IPS DF 4.7 (cell line): ENCODE data around the gene SCML1.
A peak's percentile ranks its signal among the peaks of the same experiment; 100 is the strongest.

ENCODE experiments used
- DNase-seq: peaks from one replicate; pipeline ENCODE4 v3.0.0-alpha.2; 2013; ENCODE audit warnings: low spot score; ENCODE audit errors: extremely low read depth

SCML1 gene, protein sequence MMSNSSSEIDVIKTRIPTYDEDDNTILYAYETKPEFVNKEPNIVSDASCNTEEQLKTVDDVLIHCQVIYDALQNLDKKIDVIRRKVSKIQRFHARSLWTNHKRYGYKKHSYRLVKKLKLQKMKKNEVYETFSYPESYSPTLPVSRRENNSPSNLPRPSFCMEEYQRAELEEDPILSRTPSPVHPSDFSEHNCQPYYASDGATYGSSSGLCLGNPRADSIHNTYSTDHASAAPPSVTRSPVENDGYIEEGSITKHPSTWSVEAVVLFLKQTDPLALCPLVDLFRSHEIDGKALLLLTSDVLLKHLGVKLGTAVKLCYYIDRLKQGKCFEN

DNA sequence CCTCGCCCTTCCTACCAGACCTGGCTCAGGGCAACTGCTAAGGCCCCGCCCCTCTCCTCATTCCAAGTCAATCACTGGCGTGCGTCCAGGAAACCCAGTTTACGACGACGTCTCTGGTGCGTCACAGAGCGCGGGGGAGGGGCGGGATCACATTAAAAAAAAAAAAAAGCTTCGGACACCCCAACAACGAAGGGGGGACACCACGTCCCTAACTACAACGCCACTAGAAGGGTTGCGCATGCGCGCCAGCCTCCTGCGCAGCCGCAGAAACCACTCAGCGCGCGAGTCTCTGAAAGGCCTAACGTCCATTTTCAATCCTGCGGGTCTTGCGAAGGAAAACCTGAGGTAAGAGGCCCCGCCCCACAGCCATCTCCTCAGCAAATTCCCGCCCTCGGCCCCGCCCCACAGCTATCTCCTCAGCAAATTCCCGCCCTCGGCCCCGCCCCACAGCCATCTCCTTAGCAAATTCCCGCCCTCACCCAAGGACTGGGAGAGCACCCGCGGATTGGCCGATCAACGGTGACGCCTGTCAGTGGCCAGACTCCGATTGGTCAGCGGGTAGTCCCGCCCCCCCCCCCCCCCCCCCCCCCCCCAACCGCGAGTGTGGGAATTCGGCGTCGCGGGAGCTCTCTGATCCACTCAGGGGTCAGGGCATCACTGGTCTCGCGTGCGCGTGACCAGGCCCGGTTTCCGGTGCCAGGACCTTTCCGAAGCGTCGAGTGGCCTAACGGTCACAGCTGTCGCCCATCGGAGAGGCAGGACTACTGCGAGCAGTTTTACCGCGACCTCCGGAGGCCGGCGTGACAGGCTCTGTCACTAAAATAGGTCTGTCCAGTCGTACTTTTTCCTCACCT, at the start of gene SCML1:
SCML1 (plus strand) TSS at position 638 of the 854 bp plus-strand sequence. CDS start 6,694 bp downstream, outside the sequence.
- DNase-seq: peak; percentile 49

DNA sequence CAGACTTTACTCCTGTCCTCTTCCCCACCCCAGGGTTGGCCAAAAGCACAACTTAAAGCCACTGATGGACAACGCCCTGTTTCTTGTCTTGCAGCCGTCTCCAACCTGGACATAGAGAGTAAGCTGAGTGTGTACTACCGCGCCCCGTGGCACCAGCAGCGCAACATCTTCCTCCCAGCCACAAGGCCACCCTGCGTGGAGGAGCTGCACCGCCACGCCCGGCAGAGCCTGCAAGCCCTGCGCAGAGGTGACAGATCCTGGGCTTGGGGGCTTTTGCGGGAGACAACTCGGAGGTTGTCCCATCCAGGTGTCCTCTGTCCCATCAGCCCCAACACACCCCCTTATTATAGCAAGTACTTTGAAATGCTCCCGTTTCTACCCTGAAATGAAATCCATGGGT, 49.6 kb upstream of the SCML1 start:
- DNase-seq: no peak

DNA sequence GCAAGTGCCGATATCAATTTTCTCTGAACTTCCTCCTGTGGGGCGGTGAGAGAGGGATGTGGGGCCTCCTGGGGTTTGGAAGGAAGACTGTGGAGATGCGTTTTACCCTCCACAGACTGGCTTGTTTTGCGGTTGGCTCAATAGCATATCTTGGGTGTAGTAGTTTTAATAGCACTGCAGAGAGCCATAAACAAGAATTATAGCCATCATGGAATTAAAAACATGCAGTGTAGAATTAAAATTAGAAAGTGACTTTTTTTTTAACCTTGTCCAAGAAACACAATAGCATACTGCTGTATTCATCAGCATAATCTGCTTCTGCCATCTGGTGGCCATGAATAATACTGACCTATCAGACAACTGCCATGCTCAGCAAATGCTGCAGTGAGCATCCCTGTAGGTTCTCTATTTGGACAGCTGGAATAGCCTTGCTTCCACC, 47.3 kb upstream of the SCML1 start:
- no peak for DNase-seq

DNA sequence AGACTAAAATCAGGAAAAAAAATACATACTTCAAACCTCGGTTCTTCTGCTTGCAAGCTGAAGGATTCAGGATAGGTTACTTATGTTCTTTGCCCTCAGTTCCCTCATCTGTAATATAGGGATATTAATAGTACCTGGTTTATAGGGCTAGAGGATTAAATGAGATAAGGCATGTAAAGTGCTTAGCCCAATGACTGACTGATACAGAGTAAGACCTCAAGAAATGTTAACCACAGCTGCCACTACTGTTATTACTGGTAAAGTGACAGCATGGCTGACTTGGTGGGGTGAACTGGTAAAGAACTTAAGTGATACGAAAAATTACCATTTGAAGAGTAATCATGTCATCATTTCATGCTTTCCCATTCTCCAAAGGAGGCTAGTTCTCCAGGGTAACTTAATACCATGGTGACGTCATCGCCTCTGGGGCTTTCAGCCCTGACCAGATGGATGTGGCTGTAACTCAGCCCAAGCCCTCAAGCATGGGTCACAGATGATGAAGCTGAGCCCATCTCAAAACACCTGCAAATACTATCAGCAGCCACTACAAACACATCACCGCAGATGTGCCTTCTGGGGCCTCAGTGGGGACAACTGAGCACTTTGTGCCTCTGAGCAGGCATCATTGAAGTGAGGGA, 44.5 kb upstream of the SCML1 start:
- DNase-seq: no peak

DNA sequence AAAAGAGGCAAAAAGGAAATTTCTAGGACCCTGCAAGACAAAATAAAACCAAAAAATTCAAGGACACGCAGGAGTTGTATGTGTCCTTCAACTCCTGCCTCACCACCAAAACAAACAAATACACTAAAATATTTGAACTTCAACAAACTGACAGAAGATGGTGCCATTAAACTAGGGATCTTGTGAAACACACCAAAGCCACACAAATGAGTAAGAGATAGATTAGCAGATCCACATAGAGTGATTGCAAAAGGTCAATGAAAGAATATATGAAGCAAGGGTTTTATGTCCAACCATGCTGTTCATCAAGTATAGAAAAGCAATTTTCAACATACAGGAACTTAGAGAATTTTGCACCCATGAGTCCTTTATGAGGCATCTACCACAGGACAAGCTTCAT, 40.1 kb upstream of the SCML1 start:
- no peak for DNase-seq

DNA sequence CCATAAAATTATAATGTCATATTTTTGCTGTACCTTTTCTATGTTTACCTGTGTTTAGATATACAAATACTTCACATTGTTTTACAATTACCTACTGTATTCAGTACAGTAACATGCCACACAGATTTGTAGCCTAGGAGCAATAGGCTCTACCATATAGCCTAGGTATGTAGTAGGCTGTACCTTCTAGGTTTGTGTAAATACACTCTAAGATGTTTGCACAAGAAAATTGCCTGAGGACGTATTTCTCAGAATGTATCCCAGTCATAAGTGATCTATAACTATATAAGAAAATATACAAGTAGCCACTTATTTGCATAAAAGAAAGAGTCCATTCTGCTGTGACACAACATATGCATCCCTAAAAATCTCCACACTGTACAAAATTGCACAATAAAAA, 36.3 kb upstream of the SCML1 start:
- DNase-seq: no peak

DNA sequence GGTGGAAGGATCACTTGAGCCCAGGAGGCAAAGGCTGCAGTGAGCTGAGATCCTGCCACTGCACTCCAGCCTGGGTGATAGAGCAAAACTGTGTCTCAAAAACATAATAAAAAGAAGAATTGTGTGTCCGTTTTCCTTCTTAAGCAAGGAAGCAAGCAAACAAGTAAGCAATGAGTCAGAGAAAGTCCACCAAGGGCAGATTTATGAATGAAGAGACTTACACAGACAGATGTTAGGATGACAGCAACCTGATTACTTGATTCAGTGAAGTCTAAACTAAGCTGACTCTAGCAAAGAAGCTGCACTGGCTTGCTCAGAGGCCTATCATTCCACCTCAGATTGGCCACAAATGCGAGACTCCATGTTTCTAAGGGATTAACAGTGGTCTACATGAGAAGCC, 34.1 kb upstream of the SCML1 start:
- DNase-seq: no peak

DNA sequence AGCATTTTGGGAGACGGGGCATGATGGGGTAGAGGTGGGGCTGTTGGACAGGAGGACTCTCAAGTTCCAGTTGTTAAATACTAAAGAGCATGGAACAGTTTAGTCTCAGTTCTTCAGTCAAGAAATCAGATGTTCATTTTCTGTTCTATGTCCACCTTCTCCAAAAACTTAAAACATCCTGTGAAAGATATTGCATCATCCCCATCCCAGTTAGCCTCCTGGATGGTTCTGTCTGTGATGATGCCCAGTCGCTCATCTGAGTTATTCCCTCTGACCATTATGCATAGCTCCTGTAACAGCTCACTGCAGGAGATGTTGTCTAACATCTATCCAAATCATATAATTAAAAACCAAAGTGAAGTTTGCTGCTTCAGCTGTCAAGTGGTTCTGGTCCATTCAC, 32.1 kb upstream of the SCML1 start:
- no peak for DNase-seq

DNA sequence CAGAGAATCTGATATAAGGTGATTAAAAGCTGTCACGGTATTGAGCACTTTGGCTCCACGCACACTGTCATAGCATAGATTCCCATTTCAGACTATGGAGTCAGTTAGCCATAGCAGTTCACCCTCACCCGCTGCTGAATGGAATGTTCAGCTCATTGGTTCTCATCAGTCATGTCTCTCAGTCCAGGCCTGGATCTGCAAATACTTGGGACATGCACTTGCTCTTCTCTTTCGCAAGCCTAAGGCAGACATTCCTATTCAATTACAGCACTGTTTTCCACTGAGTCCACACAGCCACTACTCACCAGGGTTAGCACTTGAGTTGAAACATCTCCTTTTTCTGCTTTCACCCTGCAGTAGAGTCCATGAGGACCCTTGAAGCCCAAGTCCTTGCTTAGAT, 30.6 kb upstream of the SCML1 start:
- DNase-seq: no peak

DNA sequence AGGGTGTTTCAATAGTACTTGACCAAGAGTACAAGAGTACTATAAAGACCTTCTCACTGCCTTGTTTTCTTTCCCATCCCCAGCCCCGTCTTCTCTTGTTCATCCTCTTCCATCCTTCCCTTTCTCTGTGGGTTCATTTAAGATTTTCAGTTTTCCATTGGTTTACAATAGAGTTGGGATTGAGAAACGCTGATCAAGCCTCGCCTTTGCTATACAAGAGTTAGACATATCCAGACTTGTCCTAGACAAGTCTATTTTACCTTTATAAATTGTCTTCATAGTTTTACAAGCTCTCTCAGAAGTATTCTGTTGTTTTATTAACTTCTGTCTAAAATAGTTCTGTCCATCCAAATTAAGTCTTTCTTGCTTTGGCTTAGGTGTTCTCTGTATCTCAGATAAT, 29.6 kb upstream of the SCML1 start:
- DNase-seq: no peak

DNA sequence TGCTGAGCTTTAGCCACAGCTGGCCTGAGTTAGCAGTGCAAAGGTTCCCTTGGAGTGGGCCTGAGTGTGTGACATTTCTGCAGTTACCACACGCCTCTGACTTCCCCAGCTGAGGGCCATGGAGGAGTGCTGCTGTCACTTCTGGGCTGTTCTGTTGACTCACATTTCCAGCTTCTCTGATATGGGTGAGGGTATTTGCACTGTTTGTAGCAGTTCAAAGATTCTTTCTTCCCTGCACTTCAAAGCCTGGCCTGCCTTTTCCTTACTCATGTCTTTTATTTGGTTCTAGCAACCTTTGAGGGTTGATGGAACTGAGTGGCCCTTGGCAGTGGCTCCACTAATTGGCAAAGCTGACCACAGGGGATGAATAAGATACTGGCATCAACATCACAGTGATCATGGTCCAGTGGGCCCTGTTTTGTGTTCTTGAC, 26.4 kb upstream of the SCML1 start:
- DNase-seq: no peak

DNA sequence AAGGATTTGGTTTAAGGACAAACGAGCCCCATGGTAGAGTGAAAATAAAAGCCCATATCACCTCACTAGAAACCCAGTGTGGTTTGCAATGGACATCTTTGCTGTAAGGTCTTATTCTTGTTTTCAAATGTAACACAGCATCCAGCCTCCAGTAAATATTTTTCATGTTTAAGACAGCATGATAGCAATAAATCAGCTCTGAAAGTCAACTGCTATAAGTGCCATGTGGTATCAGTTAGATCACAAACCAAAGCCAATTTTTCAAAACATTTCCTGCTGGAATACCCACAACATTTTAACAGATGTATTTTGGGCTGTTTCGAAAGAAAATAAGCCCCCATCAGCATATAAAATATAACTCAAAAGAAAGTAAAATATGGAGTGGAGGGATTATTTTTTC, 24.0 kb upstream of the SCML1 start:
- no peak for DNase-seq

DNA sequence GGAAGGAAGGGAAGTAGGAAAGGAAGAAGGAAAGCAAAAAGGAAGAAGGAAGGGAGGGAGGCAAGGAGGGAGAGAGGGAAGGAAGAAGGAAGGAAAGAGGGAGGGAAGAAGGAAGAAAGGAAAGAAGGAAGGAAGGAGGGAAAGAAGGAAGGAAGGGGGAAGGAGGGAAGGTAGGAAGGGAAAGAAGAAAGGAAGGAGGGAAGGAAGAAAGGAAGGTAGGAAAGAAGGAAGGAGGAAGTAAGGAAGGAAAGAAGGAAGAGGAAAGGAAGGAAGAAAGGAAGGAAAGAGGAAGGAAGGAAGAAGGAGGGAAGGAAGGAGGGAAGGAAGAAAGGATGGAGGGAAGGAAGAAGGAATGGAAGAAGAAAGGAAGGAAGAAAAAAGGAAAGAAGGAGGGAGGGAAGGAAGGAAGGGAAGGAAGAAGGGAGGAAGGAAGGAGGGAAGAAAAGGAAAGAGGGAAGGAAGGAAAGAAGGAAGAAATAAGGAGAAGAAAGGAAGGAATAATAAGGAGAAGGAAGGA, 18.6 kb upstream of the SCML1 start:
- DNase-seq: no peak

DNA sequence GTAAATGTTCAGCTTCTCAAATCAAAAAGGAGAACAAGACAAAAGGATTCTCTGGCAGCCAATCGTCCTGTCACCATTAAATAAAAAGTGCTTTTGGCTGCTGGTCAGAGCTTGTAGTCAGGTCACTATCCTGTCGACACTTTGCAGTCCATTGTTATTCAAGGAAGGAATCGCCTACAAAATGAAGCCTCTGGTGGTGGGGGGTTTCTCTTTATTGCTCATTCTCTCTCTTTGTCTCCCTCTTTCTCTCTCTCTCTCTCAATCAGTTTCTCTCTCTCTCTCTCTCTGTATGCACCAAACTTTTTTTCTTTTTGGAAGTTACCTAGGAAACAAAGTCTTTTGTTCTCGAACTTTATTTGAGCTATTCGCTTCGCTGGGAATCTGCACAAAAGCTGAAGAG, 17.6 kb upstream of the SCML1 start:
- DNase-seq: no peak

DNA sequence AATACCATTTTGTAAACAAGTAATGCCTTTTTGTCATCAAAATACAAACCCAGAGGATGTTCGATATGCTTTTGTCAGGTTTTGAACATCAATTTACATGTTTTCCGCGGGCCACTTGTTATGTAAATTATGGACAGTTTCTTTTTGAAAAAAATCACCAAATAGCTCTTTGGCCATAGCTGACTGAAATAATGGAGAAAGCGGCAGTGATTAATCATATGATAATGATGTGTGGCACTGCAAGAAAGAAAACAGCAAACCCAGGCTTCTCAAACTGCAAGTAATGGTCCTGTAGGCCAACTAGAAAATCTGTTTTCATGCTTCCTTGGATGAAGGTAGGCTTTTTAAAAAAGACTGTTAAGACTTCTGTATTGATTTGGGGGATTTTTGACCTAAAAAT, 15.6 kb upstream of the SCML1 start:
- no peak for DNase-seq

DNA sequence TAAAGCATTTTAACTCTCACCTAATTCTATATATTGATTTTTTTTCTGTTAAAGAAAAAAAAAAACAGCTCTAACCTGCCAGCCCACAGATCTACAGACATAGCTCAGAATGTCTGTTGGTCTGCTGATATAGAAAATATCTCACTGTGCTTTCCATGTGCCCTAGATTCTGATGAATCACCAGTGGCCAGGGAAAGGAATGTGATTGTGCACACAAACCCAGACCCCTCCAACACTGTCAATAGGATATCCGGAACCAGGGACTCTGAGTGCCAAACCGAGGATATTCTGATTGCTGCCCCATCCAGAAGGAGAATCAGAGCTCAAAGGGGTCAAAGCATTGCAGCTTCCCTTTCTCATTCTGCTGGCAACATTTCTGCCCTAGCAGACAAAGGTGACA, 12.1 kb upstream of the SCML1 start:
- no peak for DNase-seq

DNA sequence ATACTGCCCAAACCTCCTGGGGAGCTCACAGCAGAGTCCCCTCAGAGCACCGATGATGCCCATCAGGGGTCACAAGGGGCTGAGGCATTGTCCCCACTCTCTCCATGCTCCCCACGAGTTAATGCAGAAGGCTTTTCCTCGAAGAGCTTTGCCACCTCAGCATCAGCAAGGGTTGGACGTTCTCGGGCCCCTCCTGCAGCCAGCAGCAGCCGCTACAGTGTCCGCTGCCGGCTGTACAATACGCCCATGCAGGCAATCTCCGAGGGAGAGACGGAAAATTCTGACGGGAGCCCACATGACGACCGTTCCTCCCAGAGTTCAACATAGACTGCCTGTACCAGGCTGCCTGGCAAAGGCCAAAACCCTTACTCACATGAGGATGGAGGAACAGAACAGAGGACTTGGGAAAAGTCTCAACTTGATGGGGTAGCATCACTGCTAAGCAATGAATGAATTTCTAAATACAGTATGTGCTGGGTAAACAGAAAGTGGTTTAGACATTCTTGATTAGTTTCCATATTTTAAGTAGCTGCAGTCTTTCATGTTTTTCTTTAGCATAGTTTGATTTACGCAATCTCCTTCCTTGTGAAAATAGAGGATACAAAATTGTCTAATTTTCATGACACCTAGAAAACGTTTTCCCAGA, 5.0 kb upstream of the SCML1 start:
- DNase-seq: no peak

DNA sequence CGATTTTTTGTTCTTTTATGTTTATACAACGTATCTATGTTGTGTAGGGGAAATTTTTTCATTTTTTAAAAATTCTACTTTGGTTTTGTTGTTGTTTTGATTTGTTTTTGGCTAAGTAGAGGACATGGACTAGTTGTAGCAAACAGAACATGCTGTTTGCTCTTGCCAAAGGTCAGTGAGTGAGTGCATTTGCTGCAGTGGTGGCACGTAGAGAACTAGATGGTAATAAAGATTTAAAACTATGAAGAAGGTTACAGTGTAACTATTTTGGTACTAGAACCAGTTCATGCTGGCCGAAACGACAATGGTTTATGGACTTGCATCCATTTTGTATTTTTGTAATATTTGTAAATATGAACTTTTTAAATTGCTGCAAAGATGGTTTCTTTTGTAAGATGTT, 1.9 kb upstream of the SCML1 start:
- no peak for DNase-seq

DNA sequence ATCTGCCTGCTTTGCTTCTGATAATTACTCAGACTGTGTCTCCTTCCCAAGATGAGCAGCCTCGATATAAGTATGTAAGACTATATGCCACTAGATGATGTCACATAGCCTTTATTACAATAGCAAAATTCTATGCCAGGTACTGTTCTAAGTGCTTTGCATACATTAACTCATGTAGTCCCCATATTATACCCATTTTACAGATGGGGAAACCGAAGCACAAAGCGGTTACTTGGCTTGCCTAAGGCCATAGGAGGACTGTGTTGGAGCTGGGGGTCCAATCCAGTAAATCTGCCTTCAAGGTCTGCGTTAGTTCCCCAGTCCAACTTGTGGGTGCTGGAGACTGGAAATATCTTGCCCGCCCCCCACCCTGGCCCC, 826 bp upstream of the SCML1 start:
- DNase-seq: no peak

DNA sequence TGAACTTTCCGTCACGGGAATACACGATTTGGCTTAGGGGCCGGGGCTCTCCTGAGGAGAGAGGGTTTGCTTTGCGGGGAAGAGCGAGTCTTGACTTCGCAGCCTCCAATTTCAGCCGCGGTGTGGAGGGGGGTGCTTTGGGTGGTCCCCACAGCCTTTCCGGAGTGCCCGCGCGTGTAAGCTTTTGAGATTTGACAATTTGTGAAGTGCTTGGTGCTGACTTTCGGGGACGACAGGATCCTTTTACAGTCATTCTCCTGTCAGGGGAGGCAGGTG, 355 bp downstream of the SCML1 start:
- no peak for DNase-seq

DNA sequence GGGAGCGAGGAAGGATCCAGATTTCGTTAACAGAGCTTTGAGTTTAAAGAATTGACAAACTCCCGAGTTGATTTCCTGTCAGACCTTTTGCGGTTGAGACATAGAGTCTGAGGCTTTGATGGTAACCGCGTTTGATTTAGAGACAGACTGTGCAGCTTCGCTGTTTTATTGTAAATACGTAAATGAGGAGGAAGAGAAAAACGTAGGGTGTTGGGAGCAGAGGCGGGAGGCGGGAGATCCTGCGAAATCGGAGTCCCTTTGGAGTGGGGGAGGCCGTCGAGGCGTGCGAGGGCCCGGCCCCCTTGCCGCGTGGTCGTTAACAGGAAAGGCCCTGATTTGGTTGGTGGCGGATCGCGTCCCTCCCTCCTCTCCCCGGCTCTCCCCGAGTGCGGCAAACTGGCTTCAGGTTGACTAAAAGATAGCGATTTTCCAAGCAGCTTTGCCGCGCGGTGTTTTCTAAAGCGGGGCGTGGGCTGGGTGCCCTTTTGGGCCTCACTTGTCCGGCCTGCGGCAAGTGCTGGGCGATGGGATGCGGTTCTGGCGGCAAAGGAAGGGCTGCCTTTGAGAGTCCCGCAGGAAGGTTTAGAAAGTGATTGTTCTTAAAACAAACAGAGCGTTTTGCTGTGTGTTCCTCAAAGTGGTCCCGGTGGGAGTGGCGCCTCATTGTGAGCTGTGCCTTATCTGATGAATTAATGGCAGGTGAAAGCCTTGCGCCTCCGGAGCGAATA, 857 bp downstream of the SCML1 start:
- DNase-seq: no peak
